Measurements from ENCODE around the gene B4GALT5.
"Not testable (repeated sequence)": the region's sequence is repeated elsewhere in the genome, so short reads cannot be mapped to it uniquely, and the experiment has no call there.

B4GALT5 gene

DNA sequence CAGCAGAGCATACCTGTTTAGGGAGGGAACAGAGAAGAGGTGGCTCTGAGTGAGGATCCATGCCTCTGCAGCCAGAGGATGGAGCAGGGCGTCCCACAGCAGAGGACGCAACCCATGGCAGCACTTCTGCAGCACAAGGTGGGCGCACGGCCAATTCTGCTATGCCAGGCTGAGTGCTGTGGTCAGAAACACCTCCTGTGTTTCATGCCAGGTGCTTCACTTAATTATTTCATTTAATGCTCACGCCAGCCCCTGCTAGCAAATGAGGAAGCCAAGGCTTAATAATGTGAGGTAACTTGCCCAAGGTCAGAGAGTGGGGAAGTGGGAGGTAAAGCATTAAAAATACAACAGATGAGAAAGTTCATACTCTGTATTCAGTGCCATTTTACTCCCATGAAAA is 77.2 kb downstream of the B4GALT5 start:
- no peak overlapping the region for H3K27ac ChIP-seq
- no peak overlapping the region for H3K4me3 ChIP-seq

DNA sequence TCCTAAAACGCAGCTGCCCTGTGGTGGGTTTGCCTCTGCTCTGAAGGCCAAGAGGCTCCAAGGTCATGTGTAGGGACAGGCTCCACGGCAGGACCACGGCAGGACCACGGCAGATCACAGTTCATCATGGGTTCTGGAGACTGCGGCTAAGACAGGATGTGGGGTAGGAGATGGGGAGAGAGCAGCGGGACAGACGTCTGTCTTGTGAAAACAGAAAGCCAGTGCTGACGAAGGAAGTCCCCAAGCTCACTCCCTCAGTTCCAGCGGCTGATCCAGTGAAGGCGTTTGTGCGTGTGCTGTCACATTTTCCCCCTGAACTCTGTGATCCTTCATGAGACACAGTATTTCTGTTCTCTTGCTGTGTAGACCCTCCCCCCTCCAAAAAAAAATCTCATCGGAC is 77.8 kb downstream of the B4GALT5 start:
- no peak overlapping the region for H3K4me3 ChIP-seq
- no peak overlapping the region for H3K27ac ChIP-seq

DNA sequence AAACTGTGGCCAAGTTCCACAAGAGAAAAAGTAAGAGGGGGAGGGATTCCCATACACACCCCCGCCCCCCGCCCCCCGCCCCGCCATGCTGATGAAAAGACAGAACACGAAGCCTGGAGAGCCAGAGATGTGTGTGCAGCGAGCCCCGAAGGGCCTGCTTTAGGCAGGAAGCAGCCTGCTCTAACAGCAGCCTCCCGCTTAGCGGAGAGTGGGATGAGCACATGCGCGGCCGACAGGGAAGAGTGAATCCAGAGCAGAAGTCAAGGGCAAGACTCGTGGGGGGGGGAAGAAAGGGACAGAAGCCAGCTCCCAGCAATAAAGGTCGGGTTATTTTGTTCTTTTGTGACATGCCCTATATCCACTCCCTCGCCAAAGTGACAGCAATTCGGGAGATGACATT is 78.5 kb downstream of the B4GALT5 start:
- Histone ChIP-seq H3K27ac (peak overlapping the region in 1 of 21 experiments; percentile 28), H3K4me3 (no peak overlapping the region)

DNA sequence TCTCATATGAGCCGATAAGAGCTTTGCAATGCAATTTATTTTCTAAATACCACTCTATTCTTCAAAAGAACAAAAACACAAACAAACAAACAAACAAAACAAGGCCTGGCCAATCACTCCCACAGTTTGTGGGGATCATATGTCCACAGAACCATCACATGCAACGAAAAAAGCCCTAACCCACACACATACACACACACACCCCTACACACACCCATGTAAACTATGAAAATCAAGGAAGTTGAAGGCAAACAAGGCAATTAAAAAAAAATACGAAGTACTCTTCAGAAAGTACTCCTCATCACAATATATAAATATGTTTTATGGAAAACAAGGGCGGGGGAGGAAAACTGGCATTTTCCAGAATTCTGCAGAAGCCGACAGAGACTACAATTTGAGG is 79.6 kb downstream of the B4GALT5 start:
- Histone ChIP-seq H3K27ac (no peak overlapping the region), H3K4me3 (no peak overlapping the region)

DNA sequence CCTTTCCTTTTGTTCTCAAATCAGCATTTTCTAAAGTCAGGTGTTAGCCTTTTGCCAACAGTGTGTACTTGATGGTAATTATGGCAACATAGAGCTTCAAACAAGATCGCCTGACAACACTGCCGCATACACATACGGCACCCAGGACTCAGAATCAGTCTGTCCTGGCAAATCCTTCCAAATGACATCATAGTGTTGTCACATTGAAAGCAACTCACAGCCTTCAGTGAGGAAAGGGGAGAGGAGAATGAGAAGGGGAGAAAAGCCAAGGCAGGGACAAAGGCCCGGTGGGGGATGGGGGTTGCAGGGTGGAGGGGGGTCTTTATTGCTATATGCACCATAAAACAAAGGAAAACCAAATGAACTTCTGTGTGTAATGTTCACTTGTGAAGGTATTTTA is 80.0 kb downstream of the B4GALT5 start:
- H3K4me3 ChIP-seq, result no peak overlapping the region
- H3K27ac ChIP-seq, result no peak overlapping the region

DNA sequence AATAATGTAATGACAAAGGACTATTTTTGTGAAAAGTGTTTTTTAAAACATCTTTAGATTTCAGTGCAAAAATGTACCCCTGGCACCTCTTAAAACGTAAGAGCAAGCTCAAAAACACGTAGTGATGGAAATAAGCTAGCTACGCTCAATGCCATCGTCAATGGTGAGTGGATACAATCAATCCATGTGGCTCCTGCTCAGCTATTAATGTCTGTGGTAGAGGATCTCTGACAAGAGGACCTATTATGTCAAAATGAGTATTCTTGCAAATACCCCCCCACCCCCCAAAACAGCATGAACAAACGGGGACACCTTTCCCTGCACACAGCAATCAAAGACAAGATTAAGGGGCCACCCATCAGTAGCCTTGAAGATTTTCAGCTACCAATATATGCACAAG is 80.7 kb downstream of the B4GALT5 start:
- Histone ChIP-seq H3K27ac (no peak overlapping the region), H3K4me3 (no peak overlapping the region)

DNA sequence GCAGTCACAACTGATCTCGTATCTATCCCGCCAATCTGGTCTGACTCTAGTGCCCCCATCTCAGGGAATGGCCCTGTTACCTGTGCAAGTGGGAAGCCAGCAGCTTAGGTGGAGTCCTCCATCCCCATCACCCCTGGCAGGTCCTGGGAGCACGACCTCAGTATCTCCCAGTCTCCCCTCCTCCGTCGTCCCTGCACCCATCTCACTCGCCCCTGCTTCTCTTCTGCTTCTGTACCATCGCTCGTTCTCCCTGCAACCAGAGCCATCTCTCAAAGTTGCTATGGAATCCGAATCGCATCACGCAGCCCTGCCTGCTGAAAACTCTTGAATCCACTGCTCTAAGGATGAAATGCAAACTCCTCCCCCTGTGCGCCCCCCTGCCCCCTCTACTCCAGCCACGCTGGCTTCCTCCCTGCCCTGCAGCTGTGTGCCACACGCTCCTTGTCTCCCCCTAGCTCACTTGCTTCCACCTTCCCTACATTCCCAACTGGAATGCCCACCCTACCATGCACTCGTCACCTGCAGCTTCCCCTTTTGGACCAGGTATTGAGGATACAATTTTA is 81.7 kb downstream of the B4GALT5 start:
- Histone ChIP-seq H3K27ac (peak overlapping the region in 1 of 21 experiments; percentile 21), H3K4me3 (no peak overlapping the region)

DNA sequence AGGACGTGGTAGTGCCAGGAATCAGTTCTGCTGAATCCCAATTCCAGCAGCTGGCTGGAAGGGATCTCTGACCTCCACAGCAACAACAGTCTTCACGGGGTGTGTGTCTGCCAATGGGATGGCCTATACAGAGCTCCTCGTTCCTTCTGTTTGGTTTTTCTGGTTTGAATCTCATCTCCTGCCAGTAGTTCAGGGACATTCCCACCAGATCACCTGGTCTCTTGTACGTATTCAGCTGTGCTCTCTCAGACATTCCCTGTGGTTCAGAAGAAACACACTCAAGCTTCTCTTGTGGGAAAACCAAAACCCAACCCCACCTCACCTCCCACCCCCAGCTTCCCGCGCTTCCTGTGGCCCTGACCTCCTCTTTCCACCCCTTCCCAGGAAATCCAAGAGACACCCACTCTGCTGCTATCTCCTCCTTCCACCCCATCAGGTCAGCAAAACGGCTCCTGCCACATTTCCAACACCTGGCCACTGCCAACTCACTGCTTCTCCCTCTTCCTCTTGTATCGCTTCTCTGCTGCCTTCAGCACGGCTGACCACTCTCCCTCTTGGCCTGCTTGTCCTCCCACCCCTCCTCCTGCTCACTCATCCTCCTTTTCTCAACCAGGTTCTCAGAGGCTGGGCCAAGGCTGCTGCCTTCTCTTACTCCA is 82.5 kb downstream of the B4GALT5 start:
- Histone ChIP-seq H3K27ac (peak overlapping the region in 4 of 21 experiments; percentile 7 to 40 (median 24)), H3K4me3 (no peak overlapping the region)

DNA sequence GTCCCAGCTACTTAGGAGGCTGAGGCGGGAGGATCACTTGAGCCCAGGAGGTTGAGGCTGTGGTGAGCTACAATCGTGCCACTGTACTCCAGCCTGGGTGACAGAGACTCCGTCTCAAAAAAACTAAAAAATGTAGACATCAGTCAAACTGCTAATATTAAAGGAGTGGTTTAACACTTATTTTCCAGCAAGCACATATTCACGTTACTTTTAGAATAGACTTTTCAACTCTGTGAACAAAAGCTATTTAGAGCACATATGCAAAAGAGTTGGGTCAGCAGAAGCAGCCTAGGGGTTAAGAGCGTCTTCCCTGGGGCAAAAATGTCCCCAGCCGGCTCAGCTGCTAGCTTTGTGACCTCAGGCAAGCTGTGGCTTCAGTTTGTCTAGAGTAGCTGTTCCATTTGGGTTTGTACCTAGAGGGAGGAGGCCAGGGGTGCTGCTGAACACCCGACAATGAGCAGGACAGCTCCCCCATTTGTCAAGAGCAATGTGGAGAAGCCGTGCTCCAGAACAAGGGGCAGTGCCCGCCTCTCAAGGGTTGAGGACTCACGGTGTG is 83.2 kb downstream of the B4GALT5 start:
- Histone ChIP-seq H3K27ac (peak overlapping the region in 2 of 21 experiments; percentile 20 to 21), H3K4me3 (no peak overlapping the region)

DNA sequence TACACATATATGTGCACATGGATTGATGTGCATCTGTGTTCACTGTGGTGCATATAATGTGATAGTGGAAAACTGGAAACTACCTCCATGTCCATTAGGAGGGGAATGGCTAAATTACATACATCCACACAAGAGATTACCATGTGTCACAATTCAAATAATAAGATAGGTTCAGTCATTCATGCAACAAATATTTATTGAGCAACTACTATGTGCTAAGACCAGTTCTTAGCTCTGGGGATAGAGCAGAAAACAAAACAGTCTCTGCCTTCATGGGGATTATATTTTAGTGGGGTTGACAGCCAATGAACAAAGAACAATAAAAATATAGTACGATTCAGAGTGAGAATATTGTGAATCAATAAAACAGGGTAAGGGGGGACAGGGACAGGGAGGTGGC is 84.1 kb downstream of the B4GALT5 start:
- no peak overlapping the region for H3K27ac ChIP-seq
- no peak overlapping the region for H3K4me3 ChIP-seq

DNA sequence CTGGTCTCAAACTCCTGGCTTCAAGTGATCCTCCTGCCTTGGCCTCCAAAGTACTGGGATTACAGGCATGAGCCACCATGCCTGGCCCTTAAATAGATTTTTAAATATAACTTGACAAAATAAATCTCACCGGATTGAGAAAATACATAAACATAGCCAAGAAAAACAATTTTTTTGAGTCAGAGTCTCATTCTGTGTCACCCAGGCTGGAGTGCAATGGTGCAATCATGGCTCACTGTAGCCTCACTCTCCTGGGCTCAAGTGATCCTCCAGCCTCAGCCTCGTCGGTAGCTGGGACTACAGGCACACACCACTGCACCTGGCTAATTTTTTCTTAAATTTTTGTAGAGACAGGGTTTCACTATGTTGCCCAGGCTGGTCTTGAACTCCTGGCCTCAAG is 85.4 kb downstream of the B4GALT5 start:
- H3K4me3 ChIP-seq, H3K27ac ChIP-seq: not testable (repeated sequence)

DNA sequence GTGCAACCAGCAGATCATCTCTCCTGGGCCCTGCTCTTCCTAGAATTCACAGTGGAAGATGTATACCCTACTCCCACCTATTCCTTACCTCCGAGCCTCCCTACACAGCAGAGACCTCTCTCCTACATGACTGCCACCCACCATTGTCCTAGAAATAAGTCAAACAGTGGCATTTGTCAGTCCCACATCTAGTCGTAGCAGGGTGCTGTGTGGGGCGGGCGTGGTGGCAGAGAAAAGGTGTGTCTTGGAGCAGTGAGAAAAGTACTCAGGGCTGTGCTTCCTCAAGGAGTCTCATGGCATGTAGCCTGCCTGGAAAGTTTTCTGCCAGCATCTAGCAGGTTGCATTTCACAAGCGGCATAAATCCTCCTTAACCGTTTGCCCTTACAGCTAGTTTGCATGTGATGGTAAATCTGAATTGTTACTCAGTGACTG is 86.3 kb downstream of the B4GALT5 start:
- no peak overlapping the region for H3K27ac ChIP-seq

DNA sequence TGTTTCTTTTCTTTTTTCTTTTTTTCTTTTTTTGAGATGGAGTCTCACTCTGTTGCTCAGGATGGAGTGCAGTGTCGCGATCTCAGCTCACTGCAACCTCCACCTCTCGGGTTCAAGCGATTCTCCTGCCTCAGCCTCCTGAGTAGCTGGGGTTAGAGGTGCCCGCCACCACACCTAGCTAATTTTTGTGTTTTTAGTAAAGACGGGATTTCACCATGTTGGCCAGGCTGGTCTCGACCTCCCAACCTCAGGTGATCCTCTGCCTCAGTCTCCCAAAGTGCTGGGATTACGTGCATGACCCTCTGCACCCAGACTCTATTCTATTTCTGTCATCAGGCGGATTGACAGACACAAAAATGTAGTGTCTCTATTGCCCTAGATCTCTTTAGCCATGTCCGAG is 88.7 kb downstream of the B4GALT5 start:
- H3K27ac ChIP-seq, H3K4me3 ChIP-seq: not testable (repeated sequence)

More for the DNA sequence above, 86.3 kb downstream of the B4GALT5 start:
- H3K4me3 ChIP-seq, result no peak overlapping the region

DNA sequence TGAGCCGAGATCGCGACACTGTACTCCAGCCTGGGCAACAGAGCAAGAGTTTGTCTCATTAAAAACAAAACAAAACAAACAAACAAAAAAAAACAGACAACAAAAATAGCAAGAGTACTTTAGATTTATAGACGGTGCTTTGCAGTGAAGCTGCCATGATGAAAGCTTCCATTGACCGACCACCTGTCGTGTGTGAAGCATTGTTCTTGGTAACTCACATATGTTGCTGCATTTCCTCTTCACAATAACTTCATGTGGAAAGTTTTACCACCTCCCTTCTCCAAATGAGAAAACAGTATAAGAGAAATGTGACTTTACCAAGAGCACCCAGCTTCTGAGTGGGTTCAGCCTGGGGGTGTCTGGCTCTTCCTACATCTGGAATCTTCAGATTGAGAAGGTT is 89.4 kb downstream of the B4GALT5 start:
- Histone ChIP-seq H3K4me3 (no peak overlapping the region), H3K27ac (no peak overlapping the region)

DNA sequence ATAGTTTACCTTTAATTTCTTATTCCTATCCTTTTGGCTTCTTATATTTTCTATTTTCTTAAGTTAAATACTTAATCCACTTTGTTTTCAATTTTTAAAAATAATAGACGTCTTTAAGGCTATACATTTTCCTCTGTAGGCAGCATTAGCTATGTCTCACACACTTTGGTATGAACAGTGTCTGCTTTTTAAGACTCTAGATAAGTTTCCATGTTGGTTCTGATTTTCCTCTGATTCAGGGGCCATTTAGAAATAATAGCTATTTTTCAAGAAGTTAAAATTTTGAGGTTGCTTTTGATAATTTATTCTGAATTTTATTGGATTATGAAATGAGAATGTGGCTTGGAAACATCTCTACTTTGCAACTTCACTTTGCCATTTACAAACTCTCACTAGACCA is 91.4 kb downstream of the B4GALT5 start:
- Histone ChIP-seq H3K4me3 (no peak overlapping the region), H3K27ac (no peak overlapping the region)

DNA sequence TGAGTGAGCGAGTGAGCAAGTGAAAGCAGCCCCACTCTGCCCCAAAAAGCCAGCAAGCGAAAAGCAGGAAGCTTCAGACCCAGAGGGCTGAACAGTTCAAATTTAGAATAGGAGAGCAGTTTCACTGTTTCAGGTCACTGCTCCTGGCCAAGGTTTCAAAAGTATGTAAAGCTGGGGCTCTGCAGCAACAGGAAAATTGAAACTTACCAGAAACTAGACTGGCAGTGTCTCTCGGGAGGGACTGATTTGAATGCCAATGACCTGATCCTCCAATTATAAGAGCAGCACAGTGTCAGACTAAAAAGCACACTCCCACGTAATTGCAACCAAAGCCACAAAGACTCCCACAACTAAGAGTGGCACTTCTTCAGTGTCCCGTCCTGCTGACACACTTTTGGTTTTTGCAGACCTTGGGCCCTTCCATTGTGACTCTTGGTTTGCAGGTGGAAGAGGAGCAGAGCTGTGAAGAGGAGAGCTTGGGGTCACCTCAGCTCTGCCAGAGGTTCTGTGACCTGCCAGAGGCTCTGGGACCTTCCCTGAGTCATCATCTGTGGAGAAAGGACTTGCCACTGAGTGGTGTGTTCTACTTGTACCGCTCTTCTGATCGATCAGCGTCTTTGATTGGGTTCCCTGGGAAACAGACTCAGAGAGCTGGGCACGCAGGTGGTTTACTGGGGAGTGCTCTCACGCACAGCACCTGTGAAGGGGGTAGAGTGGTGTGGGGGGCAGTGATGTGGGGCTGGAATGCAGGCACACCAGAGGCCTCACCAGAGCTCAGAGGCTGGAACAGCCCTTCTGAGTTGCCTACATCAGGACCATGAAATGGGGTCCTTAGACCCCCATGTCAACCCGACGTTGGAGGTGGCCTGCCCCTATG is 93.1 kb downstream of the B4GALT5 start:
- H3K4me3 ChIP-seq, result no peak overlapping the region
- no peak overlapping the region for H3K27ac ChIP-seq

DNA sequence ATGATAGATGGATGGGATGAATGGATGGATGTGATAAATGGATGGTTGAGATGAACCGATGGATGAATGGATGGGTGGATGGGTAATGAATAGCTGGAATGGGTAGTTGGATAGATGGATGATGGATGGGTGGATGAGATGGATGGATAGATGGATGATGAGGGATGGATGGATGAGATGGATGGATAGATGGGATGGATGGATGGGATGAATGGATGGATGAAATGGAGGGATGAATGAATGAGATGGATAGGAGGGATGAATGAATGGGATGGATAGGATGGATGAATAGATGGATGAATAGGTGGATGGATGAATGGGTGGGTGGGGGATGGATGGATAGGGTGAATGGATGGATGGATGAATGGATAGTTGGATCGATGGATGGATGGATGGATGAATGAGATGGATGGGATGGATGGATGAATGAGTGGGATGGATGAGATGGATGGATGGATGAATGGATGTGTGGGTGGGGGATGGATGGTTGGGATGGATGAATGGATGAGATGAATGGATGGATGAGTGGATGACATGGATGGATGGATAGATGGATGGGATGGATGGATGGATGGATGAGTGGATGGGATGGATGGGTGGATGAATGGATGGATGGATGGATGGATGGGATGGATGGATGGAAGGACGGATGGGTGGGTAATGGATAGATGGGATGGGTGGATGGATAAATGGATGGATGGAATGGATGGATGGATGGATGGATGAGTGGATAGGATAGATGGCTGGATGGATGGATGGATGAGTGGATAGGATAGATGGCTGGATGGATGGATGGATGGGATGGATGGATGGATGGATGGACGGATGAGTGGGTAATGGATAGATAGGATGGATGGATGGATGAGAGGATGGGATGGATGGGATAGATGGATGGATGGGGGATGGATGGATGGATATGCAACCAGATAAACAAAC is 94.3 kb downstream of the B4GALT5 start:
- no peak overlapping the region for H3K4me3 ChIP-seq

DNA sequence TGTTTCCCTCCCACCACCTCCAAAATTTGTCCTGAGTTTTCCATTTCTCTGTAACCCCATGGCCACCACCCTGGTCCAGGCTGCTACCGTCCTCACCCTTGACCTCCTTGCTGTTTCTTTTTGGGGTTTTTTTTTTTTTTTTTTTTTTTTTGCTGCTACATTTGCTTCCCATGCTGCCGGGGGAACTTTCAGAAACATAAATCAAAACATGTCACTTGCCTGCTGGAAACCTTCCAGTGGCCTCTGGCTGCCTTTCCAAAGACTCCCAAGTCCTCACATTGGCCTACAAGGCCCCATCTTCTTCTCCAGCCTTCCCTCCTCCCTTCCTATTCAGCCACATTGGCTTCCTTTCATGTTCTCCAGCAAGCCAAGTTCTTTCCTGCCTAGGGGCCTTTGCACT is 95.4 kb downstream of the B4GALT5 start:
- no peak overlapping the region for H3K27ac ChIP-seq

More for the DNA sequence above, 94.3 kb downstream of the B4GALT5 start:
- H3K27ac ChIP-seq, result no peak overlapping the region

DNA sequence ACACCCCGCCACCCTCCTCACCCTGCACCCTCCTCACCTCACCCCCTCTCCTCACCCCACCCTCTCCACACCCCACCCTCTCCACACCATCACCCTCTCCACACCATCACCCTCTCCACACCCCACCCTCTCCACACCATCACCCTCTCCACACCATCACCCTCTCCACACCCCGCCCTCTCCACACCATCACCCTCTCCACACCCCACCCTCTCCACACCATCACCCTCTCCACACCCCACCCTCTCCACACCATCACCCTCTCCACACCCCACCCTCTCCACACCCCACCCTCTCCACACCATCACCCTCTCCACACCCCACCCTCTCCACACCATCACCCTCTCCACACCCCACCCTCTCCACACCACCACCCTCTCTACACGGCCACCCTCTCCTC is 96.3 kb downstream of the B4GALT5 start:
- not testable (repeated sequence) for H3K27ac ChIP-seq, H3K4me3 ChIP-seq

More for the DNA sequence above, 95.4 kb downstream of the B4GALT5 start:
- H3K4me3 ChIP-seq, result no peak overlapping the region
